Caki2 (cell line): ENCODE results near the gene CCDC85C. TPM values are rescaled to one million over a fixed set of nuclear protein-coding genes. Genes with fewer than 3 reads are reported as not detected.
A peak's percentile ranks its signal among the peaks of the same experiment; 100 is the strongest.

Source experiments
- DNase-seq: peaks from one replicate; pipeline ENCODE4 v3.0.0-alpha.2; 2015; ENCODE audit warnings: low read depth
- in situ Hi-C: cut with HindIII; loops from 2 replicates; pipeline ENCODE4 v1.10.0; 2016; ENCODE audit warnings: low sequenced_read_pairs, low pct_unique_long_range_greater_than_20kb, mixed read lengths
- total RNA-seq: library from RNA; depleted of rRNA; stranded (reverse); fragments of >200 nt; shearing (Covaris generic); gene quantifications from 2 replicates; pipeline ENCODE4 v1.2.3, GENCODE V29; 2014; ENCODE audit warnings: low replicate concordance

The CCDC85C gene
- total RNA-seq, 1 experiment from 2014 or later: 21.6 TPM

- DNase-seq: peak; percentile 99
- in situ Hi-C loops: no loop called here
These were observed 122.9 kb downstream of the CCDC85C start, which contains the start of gene CCNK for GRCh38 chr14:99480917-99481744. CCNK (plus strand) TSS chr14:99481409; CDS start chr14:99492678, 11,269 bp downstream.

- in situ Hi-C loops: no loop called here
- peak; percentile 23 for DNase-seq
These were observed 123.8 kb downstream of the CCDC85C start, which contains the start of gene SETD3 for GRCh38 chr14:99479906-99480869. SETD3 (minus strand) TSS chr14:99480859; CDS start chr14:99465805, 15,054 bp downstream.

- DNase-seq: no peak
- in situ Hi-C loops: no loop called here
These were observed 124.7 kb downstream of the CCDC85C start for GRCh38 chr14:99479160-99479905.

GRCh38 chr14:99478128-99478527, 125.9 kb downstream of the CCDC85C start:
- in situ Hi-C loops: no loop called here
- no peak for DNase-seq

- DNase-seq: no peak
- in situ Hi-C loops: no loop called here
These were observed 127.1 kb downstream of the CCDC85C start for GRCh38 chr14:99476864-99477263.

- no peak for DNase-seq
- in situ Hi-C loops: no loop called here
These were observed 128.3 kb downstream of the CCDC85C start for GRCh38 chr14:99475660-99476059.

- DNase-seq: no peak
These were observed 128.8 kb downstream of the CCDC85C start for GRCh38 chr14:99475179-99475578.

GRCh38 chr14:99473458-99473857, 130.5 kb downstream of the CCDC85C start:
- in situ Hi-C loops: no loop called here
- DNase-seq: no peak

More at GRCh38 chr14:99475179-99475578, 128.8 kb downstream of the CCDC85C start:
- in situ Hi-C loops: no loop called here

- DNase-seq: no peak
These were observed 131.1 kb downstream of the CCDC85C start for GRCh38 chr14:99472937-99473336.

GRCh38 chr14:99471731-99472130, 132.3 kb downstream of the CCDC85C start:
- in situ Hi-C loops: no loop called here
- DNase-seq: no peak

More at GRCh38 chr14:99472937-99473336, 131.1 kb downstream of the CCDC85C start:
- in situ Hi-C loops: no loop called here

- in situ Hi-C loops: no loop called here
- no peak for DNase-seq
These were observed 135.0 kb downstream of the CCDC85C start for GRCh38 chr14:99468836-99469592.

- DNase-seq: no peak
- in situ Hi-C loops: no loop called here
These were observed 135.9 kb downstream of the CCDC85C start for GRCh38 chr14:99468081-99468480.

- DNase-seq: no peak
- in situ Hi-C loops: no loop called here
These were observed 136.5 kb downstream of the CCDC85C start for GRCh38 chr14:99467336-99468078.

GRCh38 chr14:99466758-99467157, 137.2 kb downstream of the CCDC85C start:
- in situ Hi-C loops: no loop called here
- DNase-seq: no peak

- in situ Hi-C loops: no loop called here
- no peak for DNase-seq
These were observed 138.7 kb downstream of the CCDC85C start for GRCh38 chr14:99465288-99465687.

- DNase-seq: no peak
- in situ Hi-C loops: no loop called here
These were observed 140.0 kb downstream of the CCDC85C start for GRCh38 chr14:99463974-99464373.

GRCh38 chr14:99462210-99462609, 141.8 kb downstream of the CCDC85C start:
- DNase-seq: no peak
- in situ Hi-C loops: no loop called here
